Measurements from ENCODE around the gene CYB5RL.

The CYB5RL gene

DNA sequence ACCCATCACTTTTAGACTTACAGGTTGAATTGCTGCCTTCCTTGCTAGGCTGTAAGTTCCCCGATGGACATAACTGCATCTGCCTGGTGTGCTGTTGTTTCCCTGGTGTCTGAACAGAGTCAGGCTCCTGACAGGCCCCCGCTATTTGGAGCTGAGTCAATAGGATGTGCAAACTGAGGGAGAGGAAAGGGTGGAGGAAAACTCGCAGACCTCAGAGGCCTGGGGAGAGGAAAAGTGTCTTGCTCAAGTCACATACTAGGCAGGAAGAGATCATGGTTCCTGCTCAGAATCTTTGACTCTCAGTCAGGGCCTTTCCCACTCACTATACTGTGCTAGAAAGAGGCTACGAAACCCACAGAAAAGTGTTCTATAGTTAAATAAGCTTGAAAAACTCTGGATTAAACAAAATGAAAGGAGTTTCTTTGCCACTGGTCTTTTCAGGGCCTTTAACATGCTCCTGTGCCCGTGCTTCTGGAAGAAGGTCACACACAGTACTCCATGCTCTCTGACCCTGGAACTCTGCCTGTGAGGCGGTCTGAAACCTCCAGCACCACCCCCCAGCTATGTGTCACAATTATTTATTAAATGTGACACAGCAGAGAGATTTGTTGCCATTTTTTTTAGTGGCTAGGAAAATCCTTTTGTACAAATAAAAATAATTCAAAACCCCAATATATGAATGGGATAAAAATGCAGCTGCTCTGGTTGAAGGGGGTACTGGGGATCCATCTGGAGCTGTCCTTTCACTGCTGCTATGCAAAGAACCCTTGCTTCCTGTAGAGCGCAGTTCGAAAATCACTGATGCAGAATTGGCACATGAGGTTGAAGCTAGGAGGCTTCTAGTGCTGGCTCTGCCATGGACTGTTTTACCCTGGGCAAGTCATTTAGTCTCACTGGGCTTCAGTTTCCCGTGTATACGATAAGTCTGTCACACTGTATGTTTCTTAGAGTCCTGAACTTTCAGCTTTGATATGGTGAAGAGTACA lies 26.9 kb downstream of the CYB5RL start:
- no peak overlapping the region for H3K4me3 ChIP-seq (ENCODE audit: low read length)
- WGBS (ENCODE audit: extremely low coverage, insufficient coverage, low lambda C conversion rate), result no CpG with 5 or more reads among the region's 10 CpGs
- H3K79me1 ChIP-seq (ENCODE audit: low read length), result no peaks in the 10 kb centered on the region
- DNase-seq, result no peak
- H3K27ac ChIP-seq (ENCODE audit: low read depth, low read length), result no peak overlapping the region
- H2BK15ac ChIP-seq (replicated peaks; ENCODE audit: low read depth), result no peak overlapping the region
- no peaks in the 10 kb centered on the region for H3K27me3 ChIP-seq (ENCODE audit: insufficient read depth, low read length, poor library complexity)
- no peak overlapping the region for H3K4ac ChIP-seq (ENCODE audit: low read depth, low read length)
- no peak overlapping the region for H2AK5ac ChIP-seq (ENCODE audit: low read length)
- H3K56ac ChIP-seq (ENCODE audit: low read length), result no peak overlapping the region
- H3K23ac ChIP-seq (ENCODE audit: low read length), result no peak overlapping the region
- H3K4me1 ChIP-seq (ENCODE audit: control insufficient read depth, low read depth, low read length), result no peaks in the 10 kb centered on the region
- H4K8ac ChIP-seq (ENCODE audit: low read depth, low read length), result no peak overlapping the region
- no peak overlapping the region for H3K4me2 ChIP-seq (ENCODE audit: low read length)
- H2BK5ac ChIP-seq (ENCODE audit: low read length), result no peak overlapping the region
- H2BK120ac ChIP-seq (ENCODE audit: low read depth, low read length), result no peak overlapping the region
- H3K36me3 ChIP-seq (ENCODE audit: control insufficient read depth, insufficient read depth, low read length), result no peaks in the 10 kb centered on the region
- H3K79me2 ChIP-seq (ENCODE audit: control insufficient read depth, insufficient read depth, low read length), result no peaks in the 10 kb centered on the region
- H3K18ac ChIP-seq (ENCODE audit: low read length), result no peak overlapping the region
- no peak overlapping the region for H4K5ac ChIP-seq (ENCODE audit: low read length)
- H3K9ac ChIP-seq (ENCODE audit: low read length), result no peak overlapping the region

DNA sequence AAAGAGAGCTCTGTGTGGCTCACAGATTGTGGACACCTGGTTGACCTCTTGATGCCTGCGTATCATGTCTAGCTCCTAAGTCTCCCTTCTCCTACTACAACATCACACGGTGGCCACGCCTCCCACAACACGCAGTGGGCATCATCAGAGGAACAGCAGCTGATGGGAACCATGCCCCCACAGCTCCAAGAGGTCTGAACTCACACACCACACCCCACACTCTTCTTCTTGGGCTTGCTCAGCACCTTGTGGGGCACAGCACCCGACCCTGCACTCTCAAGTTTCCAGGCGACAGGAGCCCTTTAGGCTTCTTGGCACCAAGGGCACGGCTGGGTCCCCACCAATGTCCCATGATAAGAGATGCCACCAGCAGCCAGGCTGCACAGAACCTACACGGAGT lies 28.2 kb downstream of the CYB5RL start:
- no peak overlapping the region for H2AK5ac ChIP-seq (ENCODE audit: low read length)
- no peak for DNase-seq
- no peaks in the 10 kb centered on the region for H3K79me2 ChIP-seq (ENCODE audit: control insufficient read depth, insufficient read depth, low read length)
- H3K18ac ChIP-seq (ENCODE audit: low read length), result no peak overlapping the region
- H4K5ac ChIP-seq (ENCODE audit: low read length), result no peak overlapping the region
- H3K4me1 ChIP-seq (ENCODE audit: control insufficient read depth, low read depth, low read length), result no peaks in the 10 kb centered on the region
- no peak overlapping the region for H3K4ac ChIP-seq (ENCODE audit: low read depth, low read length)
- no peak overlapping the region for H3K9ac ChIP-seq (ENCODE audit: low read length)
- WGBS (ENCODE audit: extremely low coverage, insufficient coverage, low lambda C conversion rate), result no CpG with 5 or more reads among the region's 8 CpGs
- no peak overlapping the region for H3K4me3 ChIP-seq (ENCODE audit: low read length)
- no peaks in the 10 kb centered on the region for H3K79me1 ChIP-seq (ENCODE audit: low read length)
- H2BK15ac ChIP-seq (replicated peaks; ENCODE audit: low read depth), result no peak overlapping the region
- no peaks in the 10 kb centered on the region for H3K36me3 ChIP-seq (ENCODE audit: control insufficient read depth, insufficient read depth, low read length)
- no peak overlapping the region for H3K4me2 ChIP-seq (ENCODE audit: low read length)
- H2BK120ac ChIP-seq (ENCODE audit: low read depth, low read length), result no peak overlapping the region
- no peak overlapping the region for H3K23ac ChIP-seq (ENCODE audit: low read length)
- H3K27ac ChIP-seq (ENCODE audit: low read depth, low read length), result no peak overlapping the region
- no peak overlapping the region for H4K8ac ChIP-seq (ENCODE audit: low read depth, low read length)
- no peaks in the 10 kb centered on the region for H3K27me3 ChIP-seq (ENCODE audit: insufficient read depth, low read length, poor library complexity)
- H3K56ac ChIP-seq (ENCODE audit: low read length), result no peak overlapping the region
- no peak overlapping the region for H2BK5ac ChIP-seq (ENCODE audit: low read length)

DNA sequence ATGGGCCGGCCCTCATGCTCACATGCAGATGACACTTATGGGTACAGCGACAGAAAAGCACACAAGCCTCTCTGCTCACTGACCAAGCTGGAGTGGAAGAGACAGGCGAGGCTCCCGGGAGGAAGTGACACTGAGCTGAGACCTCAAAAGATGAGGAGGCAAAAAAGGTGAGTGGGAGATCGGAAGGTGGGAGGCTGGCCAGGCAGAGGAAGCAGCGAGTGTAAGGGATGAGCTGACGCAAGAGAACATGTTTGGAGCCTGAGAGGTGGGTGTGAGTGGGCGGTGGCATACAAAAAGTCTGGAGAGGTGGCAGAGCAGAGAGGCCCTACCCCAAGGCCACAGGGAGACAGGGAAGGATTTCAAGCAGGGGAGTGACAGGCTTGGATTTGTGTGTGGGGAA lies 28.8 kb downstream of the CYB5RL start:
- Histone ChIP-seq H3K4ac (ENCODE audit: low read depth, low read length) (no peak overlapping the region), H3K4me1 (ENCODE audit: control insufficient read depth, low read depth, low read length) (no peaks in the 10 kb centered on the region), H4K8ac (ENCODE audit: low read depth, low read length) (no peak overlapping the region), H3K4me2 (ENCODE audit: low read length) (no peak overlapping the region), H3K4me3 (ENCODE audit: low read length) (no peak overlapping the region), H3K56ac (ENCODE audit: low read length) (no peak overlapping the region), H3K23ac (ENCODE audit: low read length) (no peak overlapping the region), H3K79me1 (ENCODE audit: low read length) (no peaks in the 10 kb centered on the region), H2AK5ac (ENCODE audit: low read length) (no peak overlapping the region), H2BK15ac (replicated peaks; ENCODE audit: low read depth) (no peak overlapping the region), H3K18ac (ENCODE audit: low read length) (no peak overlapping the region), H2BK120ac (ENCODE audit: low read depth, low read length) (no peak overlapping the region), H2BK5ac (ENCODE audit: low read length) (no peak overlapping the region), H3K27ac (ENCODE audit: low read depth, low read length) (no peak overlapping the region), H4K5ac (ENCODE audit: low read length) (no peak overlapping the region), H3K79me2 (ENCODE audit: control insufficient read depth, insufficient read depth, low read length) (no peaks in the 10 kb centered on the region), H3K9ac (ENCODE audit: low read length) (no peak overlapping the region), H3K36me3 (ENCODE audit: control insufficient read depth, insufficient read depth, low read length) (no peaks in the 10 kb centered on the region), H3K27me3 (ENCODE audit: insufficient read depth, low read length, poor library complexity) (no peaks in the 10 kb centered on the region)
- no peak for DNase-seq
- no CpG with 5 or more reads among the region's 8 CpGs for WGBS (ENCODE audit: extremely low coverage, insufficient coverage, low lambda C conversion rate)

DNA sequence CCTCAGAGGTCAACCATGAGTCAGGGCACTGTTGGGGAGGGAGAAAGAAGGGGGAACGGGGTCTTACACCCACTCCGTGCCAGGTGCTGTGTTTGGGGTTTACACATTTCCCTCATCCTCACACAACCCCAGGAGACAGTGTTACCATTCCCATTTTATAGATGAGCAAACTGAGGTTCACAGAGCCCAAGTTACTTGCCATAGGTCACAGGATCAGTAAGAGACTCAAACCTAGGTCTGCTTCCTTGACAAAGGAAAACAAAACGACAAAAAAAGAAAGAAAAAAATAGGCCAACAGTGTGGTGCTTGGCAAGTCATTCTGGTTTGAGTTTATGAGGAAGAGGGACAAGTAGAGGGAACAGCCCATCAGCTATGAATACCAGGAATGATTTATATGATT lies 30.8 kb downstream of the CYB5RL start:
- no peak overlapping the region for H3K4ac ChIP-seq (ENCODE audit: low read depth, low read length)
- H2BK120ac ChIP-seq (ENCODE audit: low read depth, low read length), result no peak overlapping the region
- no peak overlapping the region for H2AK5ac ChIP-seq (ENCODE audit: low read length)
- no peak overlapping the region for H3K27ac ChIP-seq (ENCODE audit: low read depth, low read length)
- H3K18ac ChIP-seq (ENCODE audit: low read length), result no peak overlapping the region
- no peak overlapping the region for H3K4me3 ChIP-seq (ENCODE audit: low read length)
- no peak overlapping the region for H3K9ac ChIP-seq (ENCODE audit: low read length)
- H3K23ac ChIP-seq (ENCODE audit: low read length), result no peak overlapping the region
- no peak overlapping the region for H4K5ac ChIP-seq (ENCODE audit: low read length)
- H3K27me3 ChIP-seq (ENCODE audit: insufficient read depth, low read length, poor library complexity), result no peaks in the 10 kb centered on the region
- no peaks in the 10 kb centered on the region for H3K79me2 ChIP-seq (ENCODE audit: control insufficient read depth, insufficient read depth, low read length)
- no peak overlapping the region for H3K4me2 ChIP-seq (ENCODE audit: low read length)
- H3K36me3 ChIP-seq (ENCODE audit: control insufficient read depth, insufficient read depth, low read length), result no peaks in the 10 kb centered on the region
- H2BK5ac ChIP-seq (ENCODE audit: low read length), result no peak overlapping the region
- H4K8ac ChIP-seq (ENCODE audit: low read depth, low read length), result no peak overlapping the region
- no peak for DNase-seq
- no CpG with 5 or more reads among the region's 3 CpGs for WGBS (ENCODE audit: extremely low coverage, insufficient coverage, low lambda C conversion rate)
- H3K4me1 ChIP-seq (ENCODE audit: control insufficient read depth, low read depth, low read length), result no peaks in the 10 kb centered on the region
- H2BK15ac ChIP-seq (replicated peaks; ENCODE audit: low read depth), result no peak overlapping the region
- H3K79me1 ChIP-seq (ENCODE audit: low read length), result no peaks in the 10 kb centered on the region
- no peak overlapping the region for H3K56ac ChIP-seq (ENCODE audit: low read length)

DNA sequence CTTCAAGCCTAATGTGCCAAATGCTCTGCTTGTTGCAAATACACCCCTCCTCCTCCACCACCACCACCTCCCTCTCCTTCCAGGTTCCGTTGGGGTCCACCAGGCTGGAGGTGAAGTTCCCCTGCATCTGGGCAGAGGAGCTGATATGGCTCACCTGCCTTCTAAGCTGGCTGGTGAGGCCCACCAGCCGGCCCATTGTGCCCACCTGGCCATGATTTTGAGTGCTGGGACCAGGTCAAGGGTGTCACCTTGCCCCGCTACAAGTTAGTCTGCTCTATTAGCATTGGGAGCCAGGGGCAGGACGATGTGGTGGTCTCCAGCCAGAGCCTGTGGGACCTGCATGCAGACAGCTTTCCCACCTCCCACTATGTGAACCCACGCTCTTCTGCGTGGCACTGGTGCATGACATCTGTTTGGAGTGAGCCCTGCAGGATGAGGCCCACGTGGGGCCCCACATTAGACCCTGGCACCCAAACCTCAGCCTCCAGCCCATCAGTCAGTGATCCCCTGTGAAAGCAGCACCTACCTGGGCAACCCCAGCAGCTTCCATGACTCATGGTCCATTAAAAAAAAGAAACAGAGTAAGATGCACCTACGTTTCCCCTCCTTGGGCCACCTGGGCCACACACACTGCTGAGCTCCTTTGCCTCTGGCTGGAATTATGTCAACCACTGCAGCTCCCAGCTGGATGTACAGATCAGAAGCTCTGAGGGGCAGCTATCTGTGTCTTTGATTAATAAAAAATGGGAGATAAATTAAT lies 31.4 kb downstream of the CYB5RL start:
- H2BK120ac ChIP-seq (ENCODE audit: low read depth, low read length), result no peak overlapping the region
- no peak overlapping the region for H3K18ac ChIP-seq (ENCODE audit: low read length)
- no peak overlapping the region for H4K5ac ChIP-seq (ENCODE audit: low read length)
- no peaks in the 10 kb centered on the region for H3K79me1 ChIP-seq (ENCODE audit: low read length)
- H3K4me2 ChIP-seq (ENCODE audit: low read length), result no peak overlapping the region
- H3K4me1 ChIP-seq (ENCODE audit: control insufficient read depth, low read depth, low read length), result no peaks in the 10 kb centered on the region
- H2AK5ac ChIP-seq (ENCODE audit: low read length), result no peak overlapping the region
- DNase-seq, result no peak
- no peak overlapping the region for H3K56ac ChIP-seq (ENCODE audit: low read length)
- no peaks in the 10 kb centered on the region for H3K27me3 ChIP-seq (ENCODE audit: insufficient read depth, low read length, poor library complexity)
- H3K23ac ChIP-seq (ENCODE audit: low read length), result no peak overlapping the region
- H3K4ac ChIP-seq (ENCODE audit: low read depth, low read length), result no peak overlapping the region
- H3K36me3 ChIP-seq (ENCODE audit: control insufficient read depth, insufficient read depth, low read length), result no peaks in the 10 kb centered on the region
- no peak overlapping the region for H2BK5ac ChIP-seq (ENCODE audit: low read length)
- WGBS (ENCODE audit: extremely low coverage, insufficient coverage, low lambda C conversion rate), result no CpG with 5 or more reads among the region's 8 CpGs
- no peak overlapping the region for H2BK15ac ChIP-seq (replicated peaks; ENCODE audit: low read depth)
- no peak overlapping the region for H3K27ac ChIP-seq (ENCODE audit: low read depth, low read length)
- no peaks in the 10 kb centered on the region for H3K79me2 ChIP-seq (ENCODE audit: control insufficient read depth, insufficient read depth, low read length)
- no peak overlapping the region for H4K8ac ChIP-seq (ENCODE audit: low read depth, low read length)
- H3K9ac ChIP-seq (ENCODE audit: low read length), result no peak overlapping the region
- no peak overlapping the region for H3K4me3 ChIP-seq (ENCODE audit: low read length)
